Measurements from ENCODE around the gene UBE3C. TPM values are rescaled to one million over a fixed set of nuclear protein-coding genes. Genes with fewer than 3 reads are reported as not detected.

UBE3C gene
- total RNA-seq, 1 donor from 2014 or later: 69.1 TPM

DNA sequence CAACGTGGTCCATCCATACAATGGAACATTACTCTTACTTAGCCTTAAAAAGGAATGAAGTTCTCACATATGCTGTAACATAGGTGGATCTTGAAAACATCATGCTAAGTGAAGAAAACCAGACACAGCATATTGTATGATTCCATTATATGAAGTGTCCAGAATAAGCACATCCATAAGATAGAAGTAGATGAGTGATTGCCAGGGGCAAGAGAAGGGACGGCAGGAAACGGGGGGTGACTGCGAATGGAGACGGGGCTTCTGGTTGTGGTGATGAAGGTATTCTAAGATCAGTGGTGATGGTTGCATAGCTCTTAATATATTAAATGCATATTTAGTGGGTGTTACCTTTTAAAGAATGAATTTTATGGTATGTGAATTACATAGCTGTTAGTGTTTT, 29.8 kb downstream of the UBE3C start:
- intact Hi-C loops (cut with micrococcal nuclease): no loop called here

DNA sequence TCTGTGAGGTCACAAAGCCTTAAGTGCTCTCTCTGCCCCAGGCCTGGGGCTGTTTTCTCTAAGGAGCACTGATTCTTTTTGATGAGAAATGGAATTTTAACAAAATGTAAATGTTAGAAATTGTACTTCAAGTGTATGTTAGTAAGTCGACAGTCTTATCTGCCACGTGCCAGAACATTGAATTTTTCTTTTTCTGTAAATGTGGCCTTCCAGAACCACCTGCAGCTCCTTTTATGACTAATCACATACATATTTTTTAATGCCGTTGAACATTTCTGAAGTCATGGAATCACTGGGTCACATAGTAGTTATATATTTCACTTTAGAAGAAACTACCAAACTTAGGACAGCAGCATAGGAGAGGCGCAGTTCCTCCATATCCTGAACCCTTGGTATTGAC, 38.0 kb downstream of the UBE3C start:
- intact Hi-C loops (cut with micrococcal nuclease): no loop called here

DNA sequence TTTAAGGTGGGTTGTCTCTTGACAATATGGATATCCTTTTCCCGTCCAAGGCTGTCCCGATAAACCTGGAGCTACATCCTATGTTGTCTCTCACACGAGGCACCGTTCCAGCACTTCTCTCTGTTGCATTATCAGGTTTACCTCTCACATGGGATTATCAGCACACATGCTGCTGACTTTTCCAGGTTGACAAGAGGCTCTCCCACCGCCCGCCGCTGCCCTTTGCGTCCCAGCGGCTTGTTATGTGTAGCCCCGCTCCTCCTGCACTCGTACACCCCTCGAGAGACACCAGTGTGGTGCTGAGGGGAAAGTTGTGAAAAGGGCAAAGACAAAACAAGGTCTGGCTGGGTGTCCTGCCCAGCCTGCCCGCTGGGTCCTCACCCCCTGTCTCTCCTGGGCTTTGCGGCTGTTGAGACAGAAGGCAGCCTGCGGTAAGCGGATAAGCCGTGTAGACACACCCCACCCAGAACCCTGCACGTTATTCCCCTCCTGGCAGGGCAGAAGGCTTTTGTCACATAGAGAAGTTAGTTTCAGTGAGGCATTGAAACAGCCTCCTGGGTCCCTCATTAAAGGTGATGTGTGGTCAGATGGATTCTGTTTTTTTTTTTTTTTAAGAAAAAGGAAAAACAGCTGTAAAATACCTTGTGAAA, 38.7 kb downstream of the UBE3C start:
- intact Hi-C loops (cut with micrococcal nuclease): no loop called here

DNA sequence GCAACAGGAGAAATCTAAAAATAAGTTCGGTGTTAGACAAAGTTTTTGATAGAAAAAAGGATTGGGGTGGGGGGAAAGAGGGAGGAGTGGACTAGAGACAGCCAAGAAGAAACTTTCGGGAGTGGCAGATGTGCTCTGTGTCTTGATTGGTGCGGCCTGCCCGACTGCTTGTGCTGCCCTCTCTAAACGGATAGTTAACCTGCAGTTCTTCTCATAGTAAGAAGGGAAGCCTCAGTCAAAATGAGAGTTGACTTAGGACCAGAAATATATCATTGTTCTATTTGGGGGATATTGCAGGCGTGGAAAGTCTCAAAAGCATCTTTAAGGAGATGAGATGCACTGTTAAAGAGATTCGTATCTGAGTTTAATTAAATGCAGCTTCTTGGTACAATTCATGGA, 39.3 kb downstream of the UBE3C start:
- intact Hi-C loops (cut with micrococcal nuclease): no loop called here

DNA sequence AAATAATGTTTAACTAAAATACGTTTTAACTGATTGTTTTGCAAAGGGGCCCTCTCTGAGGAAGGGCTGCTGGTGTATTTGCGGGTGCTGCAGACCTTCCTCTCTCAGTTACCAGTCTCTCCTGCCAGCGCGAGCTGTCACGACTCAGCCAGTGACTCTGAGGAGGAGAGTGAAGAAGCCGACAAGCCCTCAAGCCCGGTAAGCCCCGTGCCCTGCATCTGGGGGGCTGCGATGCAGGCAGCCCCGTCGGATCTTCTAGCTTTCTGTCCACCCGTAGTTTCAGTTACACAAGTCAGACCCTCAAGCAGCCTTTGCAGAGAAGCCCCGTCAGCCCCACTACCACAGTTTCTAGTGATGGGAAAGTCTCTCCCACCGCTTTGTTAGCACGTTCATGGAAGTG, 45.1 kb downstream of the UBE3C start:
- intact Hi-C loops (cut with micrococcal nuclease): no loop called here

DNA sequence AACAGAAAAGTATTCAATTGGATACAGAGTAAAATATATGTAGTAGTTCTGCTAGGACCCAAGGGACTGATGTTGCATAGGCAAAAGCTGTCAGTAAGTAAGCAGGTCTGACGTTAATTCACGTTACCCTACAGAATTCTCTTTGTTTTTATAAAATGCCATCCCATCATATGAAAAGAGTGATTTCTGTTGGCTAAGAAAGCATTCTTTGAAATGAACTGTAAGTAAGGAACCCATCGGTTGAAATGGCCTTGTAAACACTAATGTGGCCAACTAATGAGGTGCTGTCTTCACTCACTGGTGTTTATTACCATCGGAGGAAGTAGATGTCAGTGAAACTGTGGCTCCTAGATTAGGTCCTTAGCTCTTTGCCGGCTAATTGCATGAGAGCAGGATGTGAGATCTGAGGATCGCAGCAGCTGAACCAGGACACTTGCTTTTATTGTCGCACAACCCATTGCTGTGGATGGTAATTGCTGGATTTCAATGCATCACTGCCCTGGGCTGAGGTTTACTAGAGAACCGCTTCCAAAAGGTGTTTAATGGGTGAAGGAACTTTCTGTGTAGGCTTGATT, 49.5 kb downstream of the UBE3C start:
- intact Hi-C loops (cut with micrococcal nuclease): no loop called here

DNA sequence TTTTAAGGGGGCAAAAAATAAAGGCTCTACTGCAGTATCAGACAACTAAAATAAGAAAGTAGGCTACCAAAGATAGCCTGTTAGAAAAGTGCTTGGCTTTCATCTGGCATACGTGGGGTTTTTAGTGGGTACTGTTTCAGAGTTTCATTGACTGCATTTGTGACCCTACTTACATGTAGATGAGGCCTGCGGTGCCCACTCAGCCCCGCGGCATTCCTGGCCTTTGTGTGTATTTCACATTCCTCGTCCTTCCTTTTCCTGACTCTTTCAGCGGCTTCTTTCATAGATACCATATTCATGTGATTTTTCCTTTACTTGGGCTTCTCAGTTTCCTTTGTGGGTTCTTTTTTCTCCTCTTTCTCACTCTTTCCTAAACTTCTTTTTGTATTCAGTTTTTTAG, 50.7 kb downstream of the UBE3C start:
- intact Hi-C loops (cut with micrococcal nuclease): no loop called here

DNA sequence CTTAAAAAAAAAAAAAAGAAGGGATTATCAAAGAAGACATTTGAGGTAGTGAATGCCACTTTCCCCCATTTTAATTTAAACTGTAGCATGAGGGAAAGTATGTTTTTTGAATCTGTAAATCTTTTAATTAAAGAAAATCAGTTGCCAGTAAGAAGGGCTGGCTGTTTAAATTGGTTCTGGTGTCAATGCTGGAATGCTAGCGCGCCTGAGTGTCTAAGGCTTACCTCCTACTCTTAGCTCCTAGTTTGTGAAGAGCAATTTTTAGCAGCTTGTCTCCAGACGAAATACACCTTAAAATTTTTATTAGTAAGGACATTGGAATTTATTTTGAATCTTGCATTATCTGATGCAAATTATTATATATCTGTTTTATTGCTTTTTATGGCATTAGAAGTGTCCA, 54.1 kb downstream of the UBE3C start:
- intact Hi-C loops (cut with micrococcal nuclease): no loop called here

DNA sequence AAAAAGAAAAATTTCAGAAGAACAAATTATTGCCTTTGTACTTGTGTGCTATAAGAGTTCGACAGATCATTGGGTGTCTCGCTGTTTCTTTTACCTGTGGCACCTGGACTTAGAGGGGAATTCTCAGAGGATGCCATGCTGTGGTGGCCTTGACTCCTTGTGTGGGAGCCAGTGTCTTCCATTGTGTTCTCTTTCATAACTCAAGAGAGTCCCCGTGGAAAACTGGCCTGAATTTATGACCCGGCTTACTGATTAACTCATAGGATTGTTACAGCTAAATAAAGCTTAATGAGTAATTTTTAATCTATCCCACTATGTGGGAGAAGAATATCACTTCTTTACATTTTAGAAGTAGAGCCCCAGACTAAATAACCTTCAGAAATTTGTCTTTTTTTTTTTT, 54.5 kb downstream of the UBE3C start:
- intact Hi-C loops (cut with micrococcal nuclease): no loop called here

DNA sequence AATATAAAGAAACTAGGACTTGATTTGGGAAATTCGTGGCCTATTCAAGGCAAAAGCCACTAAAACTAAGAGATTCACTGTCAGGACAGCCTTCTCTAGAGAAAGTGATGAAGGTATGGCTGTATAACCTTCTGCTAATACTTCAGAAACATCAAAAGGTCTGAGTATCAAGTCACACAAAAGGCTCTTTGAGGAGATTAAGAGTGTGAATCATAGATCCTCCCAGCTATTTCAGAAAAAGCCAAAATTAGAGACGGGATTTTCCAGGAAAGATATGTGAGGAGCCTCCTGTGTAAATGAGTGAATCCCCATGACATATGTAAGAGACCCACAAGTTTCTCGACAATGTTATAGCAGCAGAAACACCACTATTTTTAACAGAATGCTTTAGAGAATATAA, 56.2 kb downstream of the UBE3C start:
- intact Hi-C loops (cut with micrococcal nuclease): no loop called here

DNA sequence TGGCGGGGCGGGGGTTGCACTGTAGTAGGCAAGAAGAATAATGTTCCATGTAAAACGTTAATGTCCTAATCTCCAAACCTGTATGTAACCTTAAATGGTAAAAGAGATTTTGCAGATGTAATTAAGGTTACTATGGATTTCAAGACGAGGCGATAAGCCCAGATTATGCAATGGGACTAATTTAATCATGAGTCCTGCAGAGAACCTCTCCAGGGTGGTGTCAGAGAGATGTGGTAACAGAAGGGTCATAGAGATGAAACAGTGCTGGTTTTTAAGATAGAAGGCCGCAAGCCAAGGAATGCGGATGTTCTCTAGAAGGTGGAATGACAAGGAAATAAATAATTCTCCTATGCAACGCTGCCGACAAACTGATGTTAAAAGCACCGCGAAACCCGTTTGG, 57.1 kb downstream of the UBE3C start:
- intact Hi-C loops (cut with micrococcal nuclease): no loop called here

DNA sequence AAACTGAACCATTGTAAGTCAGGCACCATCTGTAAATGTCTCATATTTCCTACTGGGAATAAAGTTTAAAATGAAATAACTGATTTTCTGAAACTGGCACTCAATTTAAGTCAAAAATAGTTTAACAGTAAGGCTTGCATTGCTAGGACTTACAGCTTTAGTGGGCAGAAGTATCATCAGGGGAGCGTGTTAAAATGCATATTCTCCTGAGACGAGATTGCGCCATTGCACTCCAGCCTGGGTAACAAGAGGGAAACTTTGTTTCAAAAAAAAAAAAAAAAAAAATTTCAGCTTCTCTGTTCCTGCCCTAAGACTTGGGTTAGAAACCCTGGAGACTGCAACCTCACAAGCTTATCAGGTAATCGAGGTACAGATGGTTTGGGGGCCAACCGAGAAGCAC, 65.4 kb downstream of the UBE3C start:
- intact Hi-C loops (cut with micrococcal nuclease): no loop called here

DNA sequence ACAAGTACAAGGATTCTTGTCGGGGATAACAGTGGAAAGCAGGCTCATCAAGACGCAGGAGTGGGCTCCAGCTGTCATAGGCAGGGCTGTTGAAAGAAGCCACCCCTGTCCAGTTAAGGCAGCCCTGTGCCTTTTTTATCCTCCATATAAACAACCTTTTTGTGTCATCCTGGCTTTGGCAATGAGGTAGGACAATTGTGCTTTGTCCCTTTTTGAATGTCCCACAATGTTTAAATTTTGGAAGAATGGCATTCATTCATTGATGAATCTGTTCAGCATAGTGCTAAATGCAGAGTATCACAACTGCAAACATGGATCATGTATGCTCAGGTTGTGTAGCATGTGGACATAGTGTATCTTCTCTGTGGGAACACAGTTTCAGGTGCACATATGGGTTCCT, 66.7 kb downstream of the UBE3C start:
- intact Hi-C loops (cut with micrococcal nuclease): no loop called here

DNA sequence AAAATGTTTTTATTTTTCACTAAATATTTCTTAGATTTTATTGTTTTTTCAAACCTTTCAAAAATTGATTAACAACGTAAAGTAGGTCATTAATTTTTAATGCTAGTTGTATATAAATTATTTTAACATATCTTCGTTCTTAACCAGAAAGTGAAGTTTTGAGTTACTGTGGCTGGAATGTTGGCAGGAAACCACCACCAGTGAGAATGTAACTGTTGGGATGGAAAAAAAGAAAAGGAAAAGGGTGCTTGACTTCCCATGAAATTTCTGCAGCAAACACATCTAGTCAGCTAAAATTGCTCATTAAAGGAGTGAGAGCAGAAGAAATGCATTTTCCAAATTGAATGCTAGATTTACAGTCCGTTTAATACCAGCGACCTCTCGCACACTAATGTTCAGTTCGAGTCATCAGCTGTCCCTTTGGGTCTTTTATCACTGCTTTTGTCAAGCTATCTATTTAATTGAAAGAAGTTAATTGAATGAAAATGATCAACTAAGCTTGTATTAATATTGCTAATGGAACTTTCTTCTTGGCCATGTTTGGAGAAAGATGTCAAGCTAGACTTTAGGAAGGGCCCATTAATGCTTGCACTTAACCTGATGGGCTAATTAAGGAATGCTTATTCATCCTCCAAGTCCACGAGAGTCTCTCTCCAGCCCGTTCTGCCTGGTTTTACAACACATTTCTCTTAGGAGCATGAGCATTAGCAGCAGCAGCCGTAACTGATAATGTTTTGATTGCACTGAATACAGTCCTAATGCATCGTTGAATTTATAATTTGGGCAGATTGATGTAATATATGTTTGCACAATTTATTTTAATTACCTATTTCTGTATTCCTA, 70.1 kb downstream of the UBE3C start:
- intact Hi-C loops (cut with micrococcal nuclease): no loop called here

DNA sequence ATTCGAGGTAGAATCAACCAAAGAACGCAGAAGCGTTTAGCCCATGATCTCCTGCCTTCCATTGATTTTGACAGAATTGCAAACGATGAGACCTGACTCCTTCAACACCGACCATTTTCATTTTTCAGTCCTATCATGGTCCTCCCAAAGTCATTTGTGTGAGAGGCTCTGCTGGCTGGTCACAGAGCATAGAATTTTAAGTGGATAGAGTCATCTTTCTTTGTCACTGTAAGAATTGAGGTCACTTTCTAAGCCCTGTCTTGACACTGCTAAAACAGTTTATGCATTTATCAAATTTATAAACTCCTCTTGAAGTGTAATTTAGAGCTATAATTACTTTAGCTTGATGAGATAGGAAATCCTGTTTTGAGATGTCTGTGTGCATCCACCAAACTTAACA, 72.0 kb downstream of the UBE3C start:
- intact Hi-C loops (cut with micrococcal nuclease): no loop called here

DNA sequence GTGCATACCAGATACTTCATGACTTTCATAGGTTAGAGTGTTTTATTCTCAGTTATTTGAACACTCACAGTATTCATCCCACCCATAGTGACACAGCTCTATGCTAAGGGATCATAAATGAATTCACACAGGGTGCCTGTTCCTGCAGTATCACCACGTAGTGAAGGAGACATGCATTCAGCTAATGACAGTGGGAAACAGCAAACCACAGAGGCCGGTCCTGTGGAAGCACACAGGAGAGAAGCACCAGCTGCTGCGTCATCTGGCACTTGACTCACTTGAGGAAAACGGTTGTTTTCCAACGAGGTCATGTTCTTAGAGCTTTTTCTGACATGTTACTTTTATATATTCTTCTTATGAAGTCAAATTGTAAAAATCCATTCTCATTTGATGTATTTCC, 73.0 kb downstream of the UBE3C start:
- intact Hi-C loops (cut with micrococcal nuclease): no loop called here

DNA sequence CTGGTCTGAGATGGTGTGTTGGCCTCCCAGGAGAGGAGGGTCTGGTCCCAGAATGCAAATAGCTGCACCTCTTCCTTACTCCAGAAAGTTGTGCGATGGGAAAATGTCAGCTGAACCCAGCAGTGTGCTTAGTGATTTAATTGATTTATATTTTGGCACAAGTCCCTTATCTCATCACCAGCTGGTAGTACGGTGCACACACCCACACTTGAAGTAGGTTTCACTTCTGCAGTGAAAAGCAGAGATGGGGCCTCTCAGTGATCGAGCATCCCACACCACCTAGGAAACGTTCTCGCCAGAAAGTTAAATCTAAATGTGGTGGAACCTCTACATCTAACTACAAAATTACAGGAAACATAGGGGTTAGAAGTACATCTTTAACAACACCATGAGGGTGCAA, 80.4 kb downstream of the UBE3C start:
- intact Hi-C loops (cut with micrococcal nuclease): no loop called here

DNA sequence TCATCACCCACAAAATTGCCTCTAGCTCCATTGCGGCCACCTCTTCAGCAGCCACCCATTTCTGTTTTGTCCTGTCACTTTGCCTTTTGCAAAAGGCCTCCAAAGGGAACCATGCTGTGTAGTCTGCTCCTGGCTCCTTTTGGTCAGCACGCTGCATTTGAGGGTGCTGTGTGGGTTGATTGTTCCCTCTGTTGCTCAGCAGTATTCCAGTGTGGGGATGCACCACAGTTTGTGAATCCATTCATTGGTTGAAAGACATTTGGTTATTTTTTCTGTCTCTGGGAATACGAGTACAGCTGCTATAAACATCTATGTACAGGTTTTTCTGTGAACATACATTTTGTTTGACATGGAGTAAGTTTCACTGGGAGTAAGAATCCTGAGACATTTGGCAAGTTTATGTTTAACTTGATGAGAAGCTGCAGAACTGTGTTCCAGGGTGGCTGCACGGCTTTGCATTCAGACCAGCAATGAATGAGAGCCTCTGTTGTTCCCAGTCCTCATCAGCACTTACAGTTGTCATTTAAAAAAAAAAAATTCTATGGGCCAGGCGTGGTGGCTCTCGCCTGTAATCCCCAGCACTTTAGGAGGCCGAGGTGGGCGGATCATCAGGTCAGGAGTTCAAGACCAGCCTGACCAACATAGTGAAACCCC, 82.3 kb downstream of the UBE3C start:
- intact Hi-C loops (cut with micrococcal nuclease): no loop called here

DNA sequence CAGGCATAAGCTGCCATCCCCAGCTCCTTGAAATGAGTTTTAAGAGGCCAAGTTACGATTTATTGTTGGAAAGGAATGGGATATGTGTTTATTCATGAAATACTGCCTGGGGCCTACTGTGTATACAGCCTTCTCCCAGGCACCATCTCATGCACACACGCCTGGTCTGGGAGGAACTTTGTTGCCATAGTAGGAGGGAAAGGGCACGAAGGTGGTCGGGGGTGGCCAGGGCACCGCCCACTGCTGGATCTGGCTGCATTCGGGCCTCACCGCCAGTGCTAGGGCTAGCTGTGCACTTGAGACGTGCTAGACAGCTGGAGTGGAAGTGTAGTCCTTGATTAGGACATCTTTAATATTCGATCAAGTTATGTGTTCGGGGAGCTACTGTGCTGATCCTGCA, 84.0 kb downstream of the UBE3C start:
- intact Hi-C loops (cut with micrococcal nuclease): no loop called here

DNA sequence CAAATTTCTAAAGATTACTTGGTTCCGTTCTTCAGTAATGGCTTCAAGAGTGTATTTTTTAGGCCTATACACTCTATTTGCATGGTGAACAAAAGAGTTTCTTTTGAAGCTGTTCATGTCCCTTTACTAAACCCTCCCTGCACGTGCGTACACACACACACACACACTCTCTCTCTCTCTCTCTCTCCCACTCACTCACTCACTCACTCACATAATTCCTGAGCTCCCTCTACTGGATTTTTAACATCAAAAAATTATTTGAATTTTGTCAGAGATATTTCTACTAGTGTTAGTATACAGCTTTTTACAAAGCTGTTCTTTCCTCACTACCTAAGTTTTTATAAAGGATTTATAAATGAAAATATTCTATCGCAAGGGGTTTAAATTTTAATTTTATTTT, 85.9 kb downstream of the UBE3C start:
- intact Hi-C loops (cut with micrococcal nuclease): no loop called here

DNA sequence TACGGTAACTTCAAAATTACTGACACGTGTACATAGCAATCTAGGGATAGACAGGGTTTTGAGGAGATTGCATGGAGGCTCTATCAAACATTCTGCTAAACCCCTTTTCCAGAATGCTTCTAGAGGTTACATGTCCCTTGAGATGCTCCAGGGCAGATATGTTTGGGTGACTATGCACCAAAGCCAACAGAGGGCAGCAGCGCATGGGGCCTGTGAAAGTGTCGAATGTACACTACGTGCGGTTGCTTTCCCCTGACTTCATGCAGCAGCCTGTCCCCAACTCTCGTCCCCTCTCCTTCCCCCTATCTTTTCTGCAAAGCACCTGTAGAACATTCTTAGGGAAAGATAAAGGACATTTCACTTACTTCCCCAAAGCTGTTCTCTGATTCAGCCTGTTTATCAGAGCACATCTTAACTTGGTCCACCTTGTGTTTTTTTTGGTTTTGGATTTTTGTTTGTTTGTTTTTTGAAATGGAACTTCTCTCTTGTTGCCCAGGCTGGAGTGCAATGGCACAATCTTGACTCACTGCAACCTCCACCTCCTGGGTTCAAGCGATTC, 90.2 kb downstream of the UBE3C start:
- intact Hi-C loops (cut with micrococcal nuclease): loop anchor here (1.0 kb wide), 1 partner anchor 111 kb away; no protein-coding TSS in a partner anchor

DNA sequence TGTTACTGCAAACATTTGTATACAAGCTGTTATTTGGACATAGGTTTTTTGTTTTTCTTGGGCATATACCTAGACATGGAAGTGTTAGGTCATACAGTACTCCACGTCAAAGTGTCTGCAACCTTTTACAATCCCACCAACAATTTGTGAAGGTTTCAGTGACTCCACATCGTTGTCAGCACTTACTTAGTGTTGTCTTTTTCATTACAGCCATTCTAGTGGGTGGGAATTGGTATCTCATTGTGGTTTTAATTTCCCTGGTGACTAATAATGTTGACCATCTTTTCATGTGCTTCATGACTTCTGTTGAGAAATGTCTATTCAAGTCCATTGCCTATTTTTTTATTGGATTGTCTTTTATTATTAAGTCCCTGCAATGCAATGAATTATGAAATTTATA, 95.0 kb downstream of the UBE3C start:
- intact Hi-C loops (cut with micrococcal nuclease): no loop called here

Data from T-helper 2 cell treated with Interferon-gamma antibody and Interleukin-4, amounts not matched to agents 100 ng/mL and 5 ng/mL, for 36 hours (primary cell).